Measurements from ENCODE around the gene ESRRA.

DNA sequence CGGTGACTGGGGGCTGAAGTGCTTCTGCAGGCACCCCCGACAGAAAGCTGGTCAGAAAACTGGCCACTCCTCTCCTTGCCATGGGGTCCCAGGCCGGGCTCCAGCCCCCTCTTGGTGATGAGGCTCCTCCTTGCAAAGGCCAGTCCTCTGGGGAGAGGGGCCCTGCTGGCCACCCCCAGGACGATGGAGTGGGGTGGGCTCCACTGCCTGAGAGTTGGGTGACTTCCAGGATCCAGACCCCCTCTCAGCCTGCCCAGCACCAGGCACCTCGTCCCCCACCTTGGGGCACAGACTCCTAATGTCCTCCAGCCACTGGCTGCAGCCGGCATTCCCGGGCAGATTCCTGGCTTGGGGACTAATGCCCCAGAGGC lies 53.2 kb downstream of the ESRRA start:
- TF ChIP-seq, protein P1, sequence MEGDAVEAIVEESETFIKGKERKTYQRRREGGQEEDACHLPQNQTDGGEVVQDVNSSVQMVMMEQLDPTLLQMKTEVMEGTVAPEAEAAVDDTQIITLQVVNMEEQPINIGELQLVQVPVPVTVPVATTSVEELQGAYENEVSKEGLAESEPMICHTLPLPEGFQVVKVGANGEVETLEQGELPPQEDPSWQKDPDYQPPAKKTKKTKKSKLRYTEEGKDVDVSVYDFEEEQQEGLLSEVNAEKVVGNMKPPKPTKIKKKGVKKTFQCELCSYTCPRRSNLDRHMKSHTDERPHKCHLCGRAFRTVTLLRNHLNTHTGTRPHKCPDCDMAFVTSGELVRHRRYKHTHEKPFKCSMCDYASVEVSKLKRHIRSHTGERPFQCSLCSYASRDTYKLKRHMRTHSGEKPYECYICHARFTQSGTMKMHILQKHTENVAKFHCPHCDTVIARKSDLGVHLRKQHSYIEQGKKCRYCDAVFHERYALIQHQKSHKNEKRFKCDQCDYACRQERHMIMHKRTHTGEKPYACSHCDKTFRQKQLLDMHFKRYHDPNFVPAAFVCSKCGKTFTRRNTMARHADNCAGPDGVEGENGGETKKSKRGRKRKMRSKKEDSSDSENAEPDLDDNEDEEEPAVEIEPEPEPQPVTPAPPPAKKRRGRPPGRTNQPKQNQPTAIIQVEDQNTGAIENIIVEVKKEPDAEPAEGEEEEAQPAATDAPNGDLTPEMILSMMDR (IDR thresholded peaks at IDR 0.05), result no peak
- no peak for TF ChIP-seq POLR2A (IDR thresholded peaks at IDR 0.05)
